SK-N-MC (cell line): ENCODE results near the gene SAPCD1.

ENCODE experiments used
- DNase-seq: peaks from one replicate; pipeline ENCODE4 v3.0.0-alpha.2; 2011; ENCODE audit warnings: low read depth, low spot score
- H3K27ac ChIP-seq: fragments of 200-600 bp; sonication (generic); 2 replicates; pipeline ENCODE4 v1.5.1; 2016; ENCODE audit warnings: mixed run types
- H3K36me3 ChIP-seq: fragments of 200-600 bp; sonication (generic); 2 replicates; pipeline ENCODE4 v1.6.1; 2017; ENCODE audit warnings: antibody characterized with exemption, low read length, mixed read lengths; ENCODE audit not compliant: insufficient read depth
- H3K4me3 ChIP-seq: fragments of 200-600 bp; sonication (generic); 2 replicates; pipeline ENCODE4 v1.5.1; 2016
- H3K9ac ChIP-seq: fragments of 200-600 bp; sonication (generic); 2 replicates; pipeline ENCODE4 v1.8.0; 2017; ENCODE audit warnings: mixed run types, mixed read lengths; ENCODE audit not compliant: insufficient read length
- H3K9me3 ChIP-seq: fragments of 200-600 bp; sonication (generic); 2 replicates; pipeline ENCODE4 v1.6.1; 2017; ENCODE audit warnings: low read depth, mild to moderate bottlenecking, antibody characterized with exemption, low read length, moderate library complexity, mixed read lengths
- EZH2 ChIP-seq: fragments of 200-600 bp; sonication (generic); IDR thresholded peaks from one replicate; pipeline ENCODE4 v1.6.1; 2017; ENCODE audit warnings: antibody characterized with exemption
- FOXP2 ChIP-seq: optimal IDR thresholded peaks from 2 replicates; pipeline ENCODE3; 2011; ENCODE audit warnings: mild to moderate bottlenecking, moderate library complexity; ENCODE audit not compliant: insufficient read depth; ENCODE audit errors: extremely low read length, control extremely low read depth
- POLR2AphosphoS5 ChIP-seq: IDR thresholded peaks from 2 replicates; pipeline ENCODE4 v1.6.1; 2012; ENCODE audit warnings: mild to moderate bottlenecking, low read depth, low read length, borderline replicate concordance

The SAPCD1 gene

DNA sequence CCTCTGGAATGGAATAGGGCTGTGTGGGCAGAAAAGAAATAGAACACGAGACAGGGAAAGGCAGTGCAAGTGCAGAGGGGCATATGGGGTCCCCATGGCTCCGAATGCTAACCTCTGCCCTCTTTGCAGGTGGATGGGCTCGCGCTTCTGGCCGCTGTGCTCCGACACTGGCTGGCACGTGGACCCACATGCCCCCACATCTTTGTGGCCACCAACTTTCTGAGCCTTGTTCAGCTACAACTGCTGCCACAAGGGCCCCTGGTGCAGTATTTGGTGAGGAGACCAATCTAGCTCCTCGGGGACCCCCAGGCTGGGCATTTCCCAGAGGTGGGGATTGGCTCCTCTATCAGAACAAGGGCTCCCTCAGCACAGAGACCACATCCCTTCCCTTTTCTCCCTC, 1.1 kb upstream of the SAPCD1 start:
- Histone ChIP-seq H3K9me3 (no peaks in the 10 kb centered on the region), H3K27ac (no peak overlapping the region), H3K36me3 (peaks cover 55% of the 10 kb centered on the region), H3K4me3 (no peak overlapping the region), H3K9ac (no peak overlapping the region)
- no peak for DNase-seq
- TF ChIP-seq FOXP2 (no peak), EZH2 (no peak), POLR2AphosphoS5 (no peak)

- Histone ChIP-seq H3K9me3 (no peaks in the 10 kb centered on the region), H3K9ac (no peak overlapping the region), H3K27ac (no peak overlapping the region), H3K36me3 (peaks cover 54% of the 10 kb centered on the region), H3K4me3 (no peak overlapping the region)
- DNase-seq, result no peak
- TF ChIP-seq POLR2AphosphoS5 (no peak), FOXP2 (no peak), EZH2 (no peak)
These were observed 592 bp downstream of the SAPCD1 start for GRCh38 chr6:31762878-31763618.

DNA sequence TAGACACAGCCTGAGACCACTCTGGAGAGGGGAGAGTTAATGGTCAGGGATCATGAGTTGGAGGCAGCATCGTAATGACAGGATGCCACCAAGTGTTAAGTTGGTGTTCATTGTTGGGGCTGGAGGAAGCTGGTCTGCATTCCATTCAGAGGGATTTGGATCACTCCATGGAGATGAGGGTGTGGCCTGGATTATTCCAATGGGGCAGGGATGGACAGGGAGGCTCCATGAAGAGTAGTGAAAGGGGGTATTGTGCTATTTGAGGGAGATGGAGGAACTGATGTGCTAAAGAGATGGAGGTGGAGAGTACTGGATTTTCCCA, 1.1 kb downstream of the SAPCD1 start:
- TF ChIP-seq POLR2AphosphoS5 (no peak), FOXP2 (no peak), EZH2 (no peak)
- Histone ChIP-seq H3K9ac (no peak overlapping the region), H3K36me3 (peaks cover 48% of the 10 kb centered on the region), H3K27ac (no peak overlapping the region), H3K9me3 (no peaks in the 10 kb centered on the region), H3K4me3 (no peak overlapping the region)
- no peak for DNase-seq

DNA sequence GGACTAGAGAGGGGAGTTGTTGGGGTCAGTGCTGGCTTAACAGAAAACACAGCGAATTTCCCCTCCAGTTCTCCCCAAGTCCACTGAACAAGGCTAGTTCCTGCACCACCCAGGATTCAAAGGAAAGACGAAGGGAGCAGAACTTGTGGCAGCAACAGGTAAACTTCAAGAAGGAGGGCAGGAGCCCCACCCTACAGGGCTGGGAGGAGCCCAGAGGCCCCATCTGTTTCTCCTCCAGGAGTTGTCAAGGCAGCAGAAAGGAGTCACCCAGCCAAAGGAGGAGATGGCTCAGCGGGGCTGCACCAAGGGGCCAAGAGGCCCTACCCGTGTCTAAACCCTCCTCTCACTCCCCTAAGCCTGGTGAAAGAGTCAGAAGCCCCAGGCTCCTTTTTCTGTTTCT, 1.7 kb downstream of the SAPCD1 start:
- H3K4me3 ChIP-seq, result no peak overlapping the region
- H3K9ac ChIP-seq, result no peak overlapping the region
- peaks cover 42% of the 10 kb centered on the region for H3K36me3 ChIP-seq
- peak overlapping the region; percentile 30; the same call in 1 of the 2 replicates for H3K27ac ChIP-seq
- H3K9me3 ChIP-seq, result no peaks in the 10 kb centered on the region
- no peak for DNase-seq
- TF ChIP-seq FOXP2, result no peak
- TF ChIP-seq POLR2AphosphoS5, result no peak
- no peak for TF ChIP-seq EZH2

- no peak for DNase-seq
- H3K27ac ChIP-seq, result no peak overlapping the region
- H3K9me3 ChIP-seq, result no peaks in the 10 kb centered on the region
- peaks cover 30% of the 10 kb centered on the region for H3K36me3 ChIP-seq
- H3K4me3 ChIP-seq, result no peak overlapping the region
- no peak for TF ChIP-seq FOXP2
- H3K9ac ChIP-seq, result no peak overlapping the region
These were observed 3.1 kb downstream of the SAPCD1 start for GRCh38 chr6:31765559-31765909.

- Histone ChIP-seq H3K9me3 (no peaks in the 10 kb centered on the region), H3K36me3 (peaks cover 24% of the 10 kb centered on the region), H3K27ac (no peak overlapping the region), H3K9ac (no peak overlapping the region), H3K4me3 (no peak overlapping the region)
- DNase-seq, result no peak
- no peak for TF ChIP-seq FOXP2
- no peak for TF ChIP-seq EZH2
- no peak for TF ChIP-seq POLR2AphosphoS5
These were observed 3.7 kb downstream of the SAPCD1 start for GRCh38 chr6:31765910-31766794.

DNA sequence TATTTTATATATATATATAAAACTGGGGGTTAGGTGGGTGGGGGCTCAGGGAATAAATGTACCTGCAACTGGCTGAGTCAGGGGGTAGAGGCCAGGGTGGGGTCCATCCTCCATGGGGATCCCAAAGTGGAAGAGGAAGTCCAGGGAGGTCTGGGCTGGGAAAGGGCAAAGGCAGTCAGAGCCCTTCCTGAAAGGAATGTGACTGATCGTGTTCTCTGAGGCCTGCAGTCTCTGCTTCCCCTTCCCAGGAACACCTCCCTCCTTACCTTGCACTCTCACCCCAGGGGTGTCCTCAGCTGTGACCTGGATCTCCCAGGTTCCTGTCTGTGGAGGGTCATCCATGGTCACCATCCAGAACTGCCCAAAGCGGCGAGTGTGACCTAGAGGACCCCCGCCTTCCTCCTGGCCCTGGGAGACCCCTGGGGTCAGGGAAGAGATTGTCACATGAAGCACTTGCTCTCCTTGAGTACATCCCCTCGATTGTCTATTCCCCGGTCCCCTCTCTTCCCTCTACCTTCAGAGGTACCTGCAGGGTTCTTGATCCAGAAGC, 4.7 kb downstream of the SAPCD1 start:
- Histone ChIP-seq H3K27ac (no peak overlapping the region), H3K9ac (no peak overlapping the region), H3K36me3 (peaks cover 14% of the 10 kb centered on the region), H3K9me3 (no peaks in the 10 kb centered on the region), H3K4me3 (no peak overlapping the region)
- no peak for DNase-seq
- TF ChIP-seq FOXP2 (no peak), EZH2 (no peak), POLR2AphosphoS5 (no peak)

- no peak for DNase-seq
- no peak overlapping the region for H3K4me3 ChIP-seq
- no peak for TF ChIP-seq EZH2
- TF ChIP-seq POLR2AphosphoS5, result no peak
- no peak for TF ChIP-seq FOXP2
- no peak overlapping the region for H3K27ac ChIP-seq
- H3K36me3 ChIP-seq, result peaks cover 1% of the 10 kb centered on the region; the same call in 1 of the 2 replicates
- H3K9me3 ChIP-seq, result no peaks in the 10 kb centered on the region
- H3K9ac ChIP-seq, result no peak overlapping the region
These were observed 6.2 kb downstream of the SAPCD1 start for GRCh38 chr6:31768363-31769257.
